ENCODE data around the gene POLN. TPM values are rescaled to one million over a fixed set of nuclear protein-coding genes. Genes with fewer than 3 reads are reported as not detected.

POLN gene
- total RNA-seq, 1 experiment from 2014 or later, result 0.26 TPM

GRCh38 chr4:2066011-2066551 lies 175.8 kb downstream of the POLN start:
- ATAC-seq (no peak), DNase-seq (no peak)
- Histone ChIP-seq H3K9me3 (ENCODE audit: low read length) (no peaks in the 10 kb centered on the region), H3K79me2 (ENCODE audit: low read length) (no peaks in the 10 kb centered on the region), H3F3A (ENCODE audit: low read length, unreplicated experiment) (no peaks in the 10 kb centered on the region), H3K36me3 (ENCODE audit: low read depth, low read length) (no peaks in the 10 kb centered on the region), H3K9me2 (replicated peaks; ENCODE audit: low read length) (no peaks in the 10 kb centered on the region), H3K4me3 (ENCODE audit: low read length) (no peak overlapping the region), H4K20me1 (ENCODE audit: low read length) (no peaks in the 10 kb centered on the region), H3K4me1 (ENCODE audit: insufficient read depth, low read length) (no peaks in the 10 kb centered on the region), H2AFZ (ENCODE audit: low read length) (no peak overlapping the region), H3K4me2 (ENCODE audit: low read length) (no peak overlapping the region), H3K9ac (ENCODE audit: low read length) (no peak overlapping the region), H3K27ac (ENCODE audit: low read length) (no peak overlapping the region), H3K27me3 (ENCODE audit: low read length) (no peaks in the 10 kb centered on the region)
- ChIA-PET POLR2A (ENCODE audit: unreplicated experiment) (no interaction called here), CTCF (no interaction called here)
- no TSS peak for BruUV-seq (replicated peaks)
- TF ChIP-seq EZH2 (IDR thresholded peaks at IDR 0.05; ENCODE audit: low read length, unreplicated experiment) (no peak), EZH2phosphoT487 (IDR thresholded peaks at IDR 0.05; ENCODE audit: borderline replicate concordance, low read length) (no peak), CTCF (conservative IDR thresholded peaks at IDR 0.05; ENCODE audit: low read depth, low read length) (no peak)
- intact Hi-C loops (cut with micrococcal nuclease), result no loop called here

GRCh38 chr4:2065106-2065930 lies 176.6 kb downstream of the POLN start:
- Histone ChIP-seq H3F3A (ENCODE audit: low read length, unreplicated experiment) (no peaks in the 10 kb centered on the region), H3K9me3 (ENCODE audit: low read length) (no peaks in the 10 kb centered on the region), H3K27me3 (ENCODE audit: low read length) (no peaks in the 10 kb centered on the region), H4K20me1 (ENCODE audit: low read length) (no peaks in the 10 kb centered on the region), H3K9ac (ENCODE audit: low read length) (no peak overlapping the region), H3K4me1 (ENCODE audit: insufficient read depth, low read length) (no peaks in the 10 kb centered on the region; the same call in 1 of the 2 replicates), H2AFZ (ENCODE audit: low read length) (peak overlapping the region; percentile 93; the same call in 1 of the 2 replicates), H3K4me2 (ENCODE audit: low read length) (peak overlapping the region; percentile 87), H3K4me3 (ENCODE audit: low read length) (peak overlapping the region; percentile 65; the same call in 1 of the 2 replicates), H3K79me2 (ENCODE audit: low read length) (no peaks in the 10 kb centered on the region), H3K9me2 (replicated peaks; ENCODE audit: low read length) (no peaks in the 10 kb centered on the region), H3K27ac (ENCODE audit: low read length) (no peak overlapping the region), H3K36me3 (ENCODE audit: low read depth, low read length) (no peaks in the 10 kb centered on the region)
- POLR2A ChIA-PET (ENCODE audit: unreplicated experiment), result no interaction called here
- DNase-seq, result no peak
- intact Hi-C loops (cut with micrococcal nuclease), result no loop called here
- TF ChIP-seq CTCF (conservative IDR thresholded peaks at IDR 0.05; ENCODE audit: low read depth, low read length), result no peak
- TF ChIP-seq EZH2phosphoT487 (IDR thresholded peaks at IDR 0.05; ENCODE audit: borderline replicate concordance, low read length), result no peak
- no peak for TF ChIP-seq EZH2 (IDR thresholded peaks at IDR 0.05; ENCODE audit: low read length, unreplicated experiment)
- no TSS peak for BruUV-seq (replicated peaks)
- CTCF ChIA-PET, result no interaction called here
- no peak for ATAC-seq

All from PC-3 (cell line).